LoVo (cell line): ENCODE results near the gene PLEK.
A peak's percentile ranks its signal among the peaks of the same experiment; 100 is the strongest.
"Not testable (repeated sequence)": the region's sequence is repeated elsewhere in the genome, so short reads cannot be mapped to it uniquely, and the experiment has no call there.

Experiments used
- DNase-seq: peaks from one replicate; pipeline ENCODE4 v3.0.0-alpha.2; 2016; ENCODE audit warnings: low spot score

Gene PLEK

GRCh38 chr2:68441179-68441993 lies 76.3 kb downstream of the PLEK start:
- DNase-seq, result peak; percentile 85

GRCh38 chr2:68441994-68442322 lies 76.9 kb downstream of the PLEK start:
- no peak for DNase-seq

- DNase-seq, result not testable (repeated sequence)
These were observed 81.3 kb downstream of the PLEK start for GRCh38 chr2:68446425-68446824.
